ENCODE results near the gene IRAK2. TPM values are rescaled to one million over a fixed set of nuclear protein-coding genes. Genes with fewer than 3 reads are reported as not detected.
"Not testable (repeated sequence)": the region's sequence is repeated elsewhere in the genome, so short reads cannot be mapped to it uniquely, and the experiment has no call there.

Gene IRAK2
- total RNA-seq, 1 experiment from 2014 or later = 25.1 TPM

GRCh38 chr3:10135872-10136271 is 28.8 kb upstream of the IRAK2 start:
- H3K36me3 ChIP-seq (ENCODE audit: control insufficient read depth, insufficient read depth, low read length); DNase-seq (ENCODE audit: low read depth, low spot score); H3K4me3 ChIP-seq (ENCODE audit: low read depth in 2 of 2, low read length in 2 of 2); in situ Hi-C loops (cut with HindIII; ENCODE audit: low pct_unique_long_range_greater_than_20kb, low sequenced_read_pairs); H3K27ac ChIP-seq (ENCODE audit: low read length); intact Hi-C loops (cut with micrococcal nuclease; ENCODE audit: unreplicated experiment); H3K9me3 ChIP-seq (ENCODE audit: control insufficient read depth, insufficient read depth, low read depth, low read length); BruUV-seq (replicated peaks); H3K27me3 ChIP-seq (ENCODE audit: control insufficient read depth, insufficient read depth, low read length); CTCF ChIA-PET; ATAC-seq; H3K4me1 ChIP-seq (ENCODE audit: control insufficient read depth, insufficient read depth, low read length): not testable (repeated sequence)
- POLR2A ChIA-PET = interaction anchor here (0.6 kb wide), 2 partner anchors 9 to 50 kb away, joined by 3 read pairs; no protein-coding TSS in a partner anchor

- TF ChIP-seq, protein P1, sequence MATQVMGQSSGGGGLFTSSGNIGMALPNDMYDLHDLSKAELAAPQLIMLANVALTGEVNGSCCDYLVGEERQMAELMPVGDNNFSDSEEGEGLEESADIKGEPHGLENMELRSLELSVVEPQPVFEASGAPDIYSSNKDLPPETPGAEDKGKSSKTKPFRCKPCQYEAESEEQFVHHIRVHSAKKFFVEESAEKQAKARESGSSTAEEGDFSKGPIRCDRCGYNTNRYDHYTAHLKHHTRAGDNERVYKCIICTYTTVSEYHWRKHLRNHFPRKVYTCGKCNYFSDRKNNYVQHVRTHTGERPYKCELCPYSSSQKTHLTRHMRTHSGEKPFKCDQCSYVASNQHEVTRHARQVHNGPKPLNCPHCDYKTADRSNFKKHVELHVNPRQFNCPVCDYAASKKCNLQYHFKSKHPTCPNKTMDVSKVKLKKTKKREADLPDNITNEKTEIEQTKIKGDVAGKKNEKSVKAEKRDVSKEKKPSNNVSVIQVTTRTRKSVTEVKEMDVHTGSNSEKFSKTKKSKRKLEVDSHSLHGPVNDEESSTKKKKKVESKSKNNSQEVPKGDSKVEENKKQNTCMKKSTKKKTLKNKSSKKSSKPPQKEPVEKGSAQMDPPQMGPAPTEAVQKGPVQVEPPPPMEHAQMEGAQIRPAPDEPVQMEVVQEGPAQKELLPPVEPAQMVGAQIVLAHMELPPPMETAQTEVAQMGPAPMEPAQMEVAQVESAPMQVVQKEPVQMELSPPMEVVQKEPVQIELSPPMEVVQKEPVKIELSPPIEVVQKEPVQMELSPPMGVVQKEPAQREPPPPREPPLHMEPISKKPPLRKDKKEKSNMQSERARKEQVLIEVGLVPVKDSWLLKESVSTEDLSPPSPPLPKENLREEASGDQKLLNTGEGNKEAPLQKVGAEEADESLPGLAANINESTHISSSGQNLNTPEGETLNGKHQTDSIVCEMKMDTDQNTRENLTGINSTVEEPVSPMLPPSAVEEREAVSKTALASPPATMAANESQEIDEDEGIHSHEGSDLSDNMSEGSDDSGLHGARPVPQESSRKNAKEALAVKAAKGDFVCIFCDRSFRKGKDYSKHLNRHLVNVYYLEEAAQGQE (IDR thresholded peaks at IDR 0.05; ENCODE audit: insufficient read depth in 1 of 2, low read depth in 2 of 2, low read length in 1 of 2) = no peak
- TF ChIP-seq SIN3A (IDR thresholded peaks at IDR 0.05; ENCODE audit: borderline replicate concordance, insufficient read depth, low read depth, low read length) (no peak), CTCF (IDR thresholded peaks at IDR 0.05) (no peak), TCF7L2 (IDR thresholded peaks at IDR 0.05; ENCODE audit: low read depth, low read length) (no peak), POLR2AphosphoS5 (IDR thresholded peaks at IDR 0.05; ENCODE audit: low read depth, low read length) (no peak)
- BruUV-seq (replicated peaks) = no TSS peak
- intact Hi-C loops (cut with micrococcal nuclease; ENCODE audit: unreplicated experiment) (no loop called here), in situ Hi-C loops (cut with HindIII; ENCODE audit: low pct_unique_long_range_greater_than_20kb, low sequenced_read_pairs) (no loop called here)
- Histone ChIP-seq H3K4me1 (ENCODE audit: control insufficient read depth, insufficient read depth, low read length) (no peaks in the 10 kb centered on the region), H3K27me3 (ENCODE audit: control insufficient read depth, insufficient read depth, low read length) (no peaks in the 10 kb centered on the region), H3K27ac (ENCODE audit: low read length) (no peak overlapping the region), H3K4me3 (ENCODE audit: low read depth in 2 of 2, low read length in 2 of 2) (no peak overlapping the region), H3K9me3 (ENCODE audit: control insufficient read depth, insufficient read depth, low read depth, low read length) (no peaks in the 10 kb centered on the region), H3K36me3 (ENCODE audit: control insufficient read depth, insufficient read depth, low read length) (no peaks in the 10 kb centered on the region)
- DNase-seq (ENCODE audit: low read depth, low spot score) (no peak), ATAC-seq (no peak)
- ChIA-PET CTCF (no interaction called here), POLR2A (interaction anchor here (0.6 kb wide), 1 partner anchor 50 kb away, joined by 3 read pairs; no protein-coding TSS in a partner anchor)
These were observed 28.2 kb upstream of the IRAK2 start for GRCh38 chr3:10136426-10137005.

DNA sequence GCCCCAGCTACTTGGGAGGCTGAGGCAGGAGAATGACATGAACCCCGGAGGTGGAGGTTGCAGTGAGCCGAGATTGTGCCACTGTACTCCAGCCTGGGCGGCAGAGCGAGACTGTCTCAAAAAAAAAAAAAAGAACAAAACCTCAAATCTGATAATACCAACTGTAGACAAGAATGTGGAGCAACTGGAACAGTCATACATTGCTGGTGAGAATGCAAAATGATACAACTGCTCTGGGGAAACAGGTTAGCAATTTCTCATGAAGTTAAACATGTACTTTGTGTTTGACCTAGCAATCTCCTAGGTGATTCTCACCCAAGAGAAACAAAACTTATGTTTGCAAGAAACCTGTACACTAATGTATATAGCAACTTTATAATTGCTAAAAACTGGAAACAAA is 27.5 kb upstream of the IRAK2 start:
- H3K27ac ChIP-seq (ENCODE audit: low read length) = no peak overlapping the region
- BruUV-seq (replicated peaks) = no TSS peak
- in situ Hi-C loops (cut with HindIII; ENCODE audit: low pct_unique_long_range_greater_than_20kb, low sequenced_read_pairs) (no loop called here), intact Hi-C loops (cut with micrococcal nuclease; ENCODE audit: unreplicated experiment) (no loop called here)
- ATAC-seq = no peak
- no peak for DNase-seq (ENCODE audit: low read depth, low spot score)
- no peaks in the 10 kb centered on the region for H3K36me3 ChIP-seq (ENCODE audit: control insufficient read depth, insufficient read depth, low read length)
- no peaks in the 10 kb centered on the region for H3K4me1 ChIP-seq (ENCODE audit: control insufficient read depth, insufficient read depth, low read length)
- CTCF ChIA-PET = no interaction called here
- TF ChIP-seq CTCF (IDR thresholded peaks at IDR 0.05) (no peak), SIN3A (IDR thresholded peaks at IDR 0.05; ENCODE audit: borderline replicate concordance, insufficient read depth, low read depth, low read length) (no peak), POLR2AphosphoS5 (IDR thresholded peaks at IDR 0.05; ENCODE audit: low read depth, low read length) (no peak), TCF7L2 (IDR thresholded peaks at IDR 0.05; ENCODE audit: low read depth, low read length) (no peak)
- TF ChIP-seq, protein P1 (IDR thresholded peaks at IDR 0.05; ENCODE audit: insufficient read depth in 1 of 2, low read depth in 2 of 2, low read length in 1 of 2) = no peak
- H3K4me3 ChIP-seq (ENCODE audit: low read depth in 2 of 2, low read length in 2 of 2) = no peak overlapping the region
- H3K9me3 ChIP-seq (ENCODE audit: control insufficient read depth, insufficient read depth, low read depth, low read length) = no peaks in the 10 kb centered on the region
- POLR2A ChIA-PET = no interaction called here
- H3K27me3 ChIP-seq (ENCODE audit: control insufficient read depth, insufficient read depth, low read length) = no peaks in the 10 kb centered on the region

All from Panc1 (cell line).